ENCODE results near the gene ANKLE2. TPM values are rescaled to one million over a fixed set of nuclear protein-coding genes. Genes with fewer than 3 reads are reported as not detected.
"Not testable (repeated sequence)": the region's sequence is repeated elsewhere in the genome, so short reads cannot be mapped to it uniquely, and the experiment has no call there.

ANKLE2 gene
- total RNA-seq, 2 donors from 2014 or later, result 41.2 to 50.0 TPM

GRCh38 chr12:132754160-132754932, 7.3 kb downstream of the ANKLE2 start:
- ATAC-seq, result no peak
- intact Hi-C loops (cut with DNase I, micrococcal nuclease), result no loop called here
- DNase-seq, result no peak

DNA sequence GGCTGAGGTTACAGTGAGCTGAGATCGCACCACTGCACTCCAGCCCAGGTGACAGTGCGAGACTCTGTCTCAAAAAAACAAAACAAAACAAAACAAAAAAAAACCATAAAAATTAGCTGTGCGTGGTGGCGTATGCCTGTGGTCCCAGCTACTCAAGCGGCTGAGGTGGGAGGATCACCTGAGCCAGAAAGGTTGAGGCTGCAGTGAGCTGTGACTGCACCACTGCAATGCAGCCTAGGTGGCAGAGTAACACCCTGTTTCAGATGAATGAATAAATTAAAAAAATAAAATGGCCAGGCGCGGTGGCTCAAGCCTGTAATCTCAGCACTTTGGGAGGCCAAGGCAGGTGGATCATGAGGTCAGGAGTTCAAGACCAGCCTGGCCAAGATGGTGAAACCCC, 8.0 kb downstream of the ANKLE2 start:
- ATAC-seq; DNase-seq; intact Hi-C loops (cut with DNase I, micrococcal nuclease): not testable (repeated sequence)

GRCh38 chr12:132748319-132748718, 13.3 kb downstream of the ANKLE2 start:
- ATAC-seq (no peak), DNase-seq (no peak)
- intact Hi-C loops (cut with DNase I, micrococcal nuclease), result no loop called here

DNA sequence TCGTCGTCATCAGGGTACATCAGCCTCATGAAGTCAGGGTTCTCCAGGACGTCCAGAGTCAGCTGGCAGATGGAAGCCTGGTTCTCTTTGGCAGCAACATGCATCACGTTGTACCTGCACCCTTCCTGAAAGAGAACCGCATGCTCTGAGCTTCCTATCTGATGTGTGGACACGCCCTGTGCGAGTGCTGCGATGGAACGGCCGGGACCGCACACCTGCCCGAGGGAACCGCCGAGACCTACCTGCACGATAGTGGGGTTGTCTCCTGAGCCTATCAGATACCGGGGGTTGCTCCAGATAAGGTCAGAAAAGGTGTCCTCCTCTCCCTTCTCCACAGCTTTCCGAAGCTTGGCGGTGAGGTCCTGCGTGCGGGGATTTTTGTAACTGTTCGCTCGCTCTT, 13.7 kb downstream of the ANKLE2 start:
- intact Hi-C loops (cut with DNase I, micrococcal nuclease), result no loop called here
- DNase-seq (no peak), ATAC-seq (no peak)

DNA sequence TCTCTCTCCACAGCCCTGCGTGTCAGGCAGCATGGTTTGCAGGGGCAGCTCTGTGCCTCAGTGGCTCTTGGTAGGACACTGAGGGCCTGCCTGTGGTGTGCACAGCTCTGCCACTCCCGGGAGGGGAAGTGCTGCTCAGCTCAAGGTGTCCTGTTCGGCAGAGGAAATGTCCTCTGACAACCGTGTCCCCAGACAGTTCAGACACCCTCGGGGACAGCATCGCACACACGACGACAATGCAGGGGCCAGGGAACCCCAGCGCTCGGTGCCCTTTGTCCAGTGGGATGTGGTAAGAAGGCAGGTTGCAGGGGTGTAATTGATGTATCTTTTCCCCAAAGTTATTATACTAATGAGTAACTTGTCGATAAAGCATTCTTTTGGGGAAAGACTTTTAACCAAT, 14.2 kb downstream of the ANKLE2 start:
- no peak for DNase-seq
- intact Hi-C loops (cut with DNase I, micrococcal nuclease), result no loop called here
- ATAC-seq, result no peak

- intact Hi-C loops (cut with DNase I, micrococcal nuclease), result no loop called here
- ATAC-seq, result no peak
Measured at GRCh38 chr12:132746613-132747012, 15.0 kb downstream of the ANKLE2 start.

GRCh38 chr12:132743831-132744230, 17.8 kb downstream of the ANKLE2 start:
- ATAC-seq (no peak), DNase-seq (no peak)
- intact Hi-C loops (cut with DNase I, micrococcal nuclease), result no loop called here

More at GRCh38 chr12:132746613-132747012, 15.0 kb downstream of the ANKLE2 start:
- DNase-seq, result no peak

- ATAC-seq, result no peak
- intact Hi-C loops (cut with DNase I, micrococcal nuclease), result no loop called here
- DNase-seq, result no peak
Measured at GRCh38 chr12:132741620-132742019, 20.0 kb downstream of the ANKLE2 start.

DNA sequence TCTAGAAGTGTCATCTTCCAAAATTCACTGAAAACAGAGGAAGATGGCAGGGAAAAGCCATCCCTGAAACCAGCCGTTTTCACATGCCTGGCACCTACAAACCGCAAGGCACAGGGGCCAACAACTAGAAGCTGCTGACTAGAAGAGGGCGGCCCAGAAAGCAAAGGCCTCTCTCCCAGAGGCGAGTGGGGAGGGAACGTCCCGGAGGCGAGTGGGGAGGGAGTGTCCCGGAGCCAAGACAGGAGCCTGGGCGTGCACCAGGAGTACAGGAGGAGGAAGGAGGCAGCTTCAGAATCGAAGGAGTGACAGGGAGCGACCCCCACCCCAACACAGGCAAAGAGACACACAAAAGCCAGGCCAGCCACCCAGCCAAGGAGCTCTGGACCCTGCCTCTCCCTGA, 21.0 kb downstream of the ANKLE2 start:
- no peak for ATAC-seq
- no peak for DNase-seq
- intact Hi-C loops (cut with DNase I, micrococcal nuclease), result no loop called here

DNA sequence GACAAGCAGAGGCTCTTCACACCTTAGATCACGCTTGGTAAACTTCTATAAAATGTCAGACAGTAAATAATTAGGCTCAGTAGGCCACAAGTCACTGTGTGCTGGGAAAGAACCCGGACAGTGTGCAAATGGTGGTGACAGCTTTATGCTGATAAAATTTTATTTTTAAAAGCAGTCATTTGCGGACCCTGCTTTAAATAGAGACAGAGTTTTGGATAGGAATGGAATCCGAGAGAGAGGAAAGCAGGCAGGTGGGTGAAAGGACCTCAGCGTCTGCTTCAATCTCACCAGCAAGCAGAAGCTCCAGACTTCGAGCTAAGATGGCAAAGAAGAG, 21.4 kb downstream of the ANKLE2 start:
- ATAC-seq, result no peak
- DNase-seq, result no peak
- intact Hi-C loops (cut with DNase I, micrococcal nuclease), result no loop called here

- DNase-seq (no peak), ATAC-seq (no peak)
- intact Hi-C loops (cut with DNase I, micrococcal nuclease), result no loop called here
Measured at GRCh38 chr12:132739600-132740312, 21.9 kb downstream of the ANKLE2 start.

DNA sequence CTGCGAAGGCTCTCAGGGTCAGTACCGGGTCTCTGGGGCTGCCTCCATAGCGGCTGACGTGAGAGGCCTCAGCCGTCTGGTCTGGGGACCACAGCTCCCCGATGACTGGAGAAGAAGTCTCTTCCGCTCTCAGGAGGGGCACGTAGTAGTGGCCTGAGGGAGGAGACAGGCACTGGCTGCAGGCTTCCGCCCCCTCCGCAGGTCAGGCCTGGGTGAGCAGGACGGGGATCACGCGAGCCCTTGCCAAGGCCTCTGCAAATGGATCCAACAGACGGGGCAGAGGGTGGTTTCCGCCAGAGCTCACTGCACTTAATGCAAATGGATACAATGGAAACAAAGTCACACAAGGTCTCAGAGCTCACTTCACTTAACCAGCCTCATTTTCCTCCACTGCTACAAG, 24.7 kb downstream of the ANKLE2 start:
- DNase-seq (no peak), ATAC-seq (no peak)
- intact Hi-C loops (cut with DNase I, micrococcal nuclease), result no loop called here

GRCh38 chr12:132736378-132736777, 25.3 kb downstream of the ANKLE2 start:
- ATAC-seq (no peak), DNase-seq (no peak)
- intact Hi-C loops (cut with DNase I, micrococcal nuclease), result no loop called here

- ATAC-seq (no peak), DNase-seq (no peak)
- intact Hi-C loops (cut with DNase I, micrococcal nuclease), result no loop called here
Measured at GRCh38 chr12:132735496-132735895, 26.1 kb downstream of the ANKLE2 start.

DNA sequence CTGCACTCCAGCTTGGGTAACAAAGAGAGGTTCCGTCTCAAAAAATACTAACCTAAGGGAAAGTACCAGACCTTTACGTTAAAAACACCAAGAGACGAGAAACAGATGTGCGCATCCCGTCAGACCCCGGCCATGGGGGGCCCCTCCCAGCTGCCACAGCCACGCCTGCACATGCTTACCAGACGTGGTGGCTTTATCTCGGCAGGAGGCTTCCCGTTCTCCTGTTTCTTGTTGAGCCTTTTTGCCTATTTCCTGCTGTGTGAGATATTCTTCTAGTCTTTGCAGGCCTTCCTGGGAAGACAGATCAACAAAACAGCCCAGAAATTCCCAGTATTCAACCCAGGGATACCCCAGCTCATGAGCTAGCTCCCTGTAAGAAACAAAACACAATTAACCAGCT, 27.4 kb downstream of the ANKLE2 start:
- intact Hi-C loops (cut with DNase I, micrococcal nuclease), result no loop called here
- ATAC-seq, result no peak
- DNase-seq, result no peak

GRCh38 chr12:132731574-132731973, 30.1 kb downstream of the ANKLE2 start:
- ATAC-seq, result no peak
- DNase-seq, result no peak
- intact Hi-C loops (cut with DNase I, micrococcal nuclease), result no loop called here

GRCh38 chr12:132730353-132730752, 31.3 kb downstream of the ANKLE2 start:
- intact Hi-C loops (cut with DNase I, micrococcal nuclease), result no loop called here
- no peak for ATAC-seq
- DNase-seq, result no peak

GRCh38 chr12:132729541-132730320, 31.9 kb downstream of the ANKLE2 start:
- ATAC-seq (no peak), DNase-seq (no peak)
- intact Hi-C loops (cut with DNase I, micrococcal nuclease), result no loop called here

DNA sequence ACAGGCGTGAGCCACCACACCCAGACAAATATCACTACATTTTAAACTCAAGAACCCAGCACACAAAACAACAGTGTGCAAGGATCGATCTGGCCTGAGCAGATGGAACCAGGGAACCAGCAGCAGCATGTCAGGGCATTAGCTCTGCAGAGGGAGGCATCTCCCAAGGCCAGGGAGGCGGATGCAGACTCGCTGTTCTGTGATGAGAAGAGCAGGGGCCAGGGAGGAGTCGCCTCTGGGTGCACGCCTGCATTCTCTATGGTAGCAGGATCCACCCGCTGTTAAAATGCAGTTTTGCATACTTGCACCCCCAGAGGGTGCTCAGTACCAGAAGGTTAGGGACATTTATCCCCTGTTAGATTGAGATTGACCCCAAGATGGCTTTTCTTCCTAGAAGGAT, 33.1 kb downstream of the ANKLE2 start:
- DNase-seq, result no peak
- no peak for ATAC-seq
- intact Hi-C loops (cut with DNase I, micrococcal nuclease), result no loop called here
